WTC11 (cell line): ENCODE results near the gene EIF3K. TPM values are rescaled to one million over a fixed set of nuclear protein-coding genes. Genes with fewer than 3 reads are reported as not detected.

Experiments used
- ATAC-seq: fragments of 200-7000 bp; cut with Tn5 transposase; 2 replicates; pipeline ENCODE4 v1.10.0; 2021; ENCODE audit warnings: mild to moderate bottlenecking, moderate library complexity
- CTCF ChIA-PET: fragments of 300-600 bp; sonication (Branson Sonifier 250); formaldehyde crosslinking; loops from one replicate; lab custom pipeline; 2021; ENCODE audit warnings: antibody characterized with exemption; lab: Charles Lee
- POLR2A ChIA-PET: fragments of 350-600 bp; sonication (Branson Sonifier 250); formaldehyde crosslinking; loops from one replicate; lab custom pipeline; 2021; ENCODE audit warnings: antibody characterized with exemption; lab: Charles Lee
- DNase-seq: peaks from one replicate; pipeline ENCODE4 v3.0.0; 2021; ENCODE audit warnings: low spot score
- H3K27ac Mint-ChIP-seq: 2 replicates; pipeline ENCODE4 v1.8.0; 2021; ENCODE audit warnings: mixed read lengths
- H3K27me3 Mint-ChIP-seq: 2 replicates; pipeline ENCODE4 v1.8.0; 2021; ENCODE audit warnings: low read depth, mild to moderate bottlenecking, moderate library complexity, mixed read lengths
- H3K36me3 Mint-ChIP-seq: 2 replicates; pipeline ENCODE4 v1.8.0; 2021; ENCODE audit warnings: mixed read lengths
- H3K4me1 Mint-ChIP-seq: 2 replicates; pipeline ENCODE4 v1.8.0; 2022; ENCODE audit warnings: mixed read lengths
- H3K4me3 Mint-ChIP-seq: 2 replicates; pipeline ENCODE4 v1.8.0; 2021; ENCODE audit warnings: mild to moderate bottlenecking, moderate library complexity, mixed read lengths
- H3K9me3 Mint-ChIP-seq: 2 replicates; pipeline ENCODE4 v1.8.0; 2021; ENCODE audit warnings: mixed read lengths
- CREB1 ChIP-seq: sonication (generic); formaldehyde crosslinking; IDR thresholded peaks from 2 replicates; pipeline ENCODE4 v1.8.0; 2023; ENCODE audit warnings: mild to moderate bottlenecking, missing genetic modification reagents
- E2F1 ChIP-seq: sonication (generic); formaldehyde crosslinking; IDR thresholded peaks from 2 replicates; pipeline ENCODE4 v1.8.0; 2022; ENCODE audit warnings: mild to moderate bottlenecking, missing genetic modification reagents
- GABPB1 ChIP-seq: sonication (generic); formaldehyde crosslinking; IDR thresholded peaks from 2 replicates; pipeline ENCODE4 v1.8.1; 2023; ENCODE audit warnings: mild to moderate bottlenecking, missing genetic modification reagents
- HMGXB4 ChIP-seq: sonication (generic); formaldehyde crosslinking; IDR thresholded peaks from 2 replicates; pipeline ENCODE4 v1.8.1; 2023; ENCODE audit warnings: mild to moderate bottlenecking, moderate library complexity, missing genetic modification reagents
- IRF1 ChIP-seq: sonication (generic); formaldehyde crosslinking; IDR thresholded peaks from 2 replicates; pipeline ENCODE4 v1.8.0; 2023; ENCODE audit warnings: missing genetic modification reagents
- NFE2L1 ChIP-seq: sonication (generic); formaldehyde crosslinking; IDR thresholded peaks from 2 replicates; pipeline ENCODE4 v1.8.1; 2023; ENCODE audit warnings: missing genetic modification reagents
- NR3C1 ChIP-seq: sonication (generic); formaldehyde crosslinking; conservative IDR thresholded peaks from 2 replicates; pipeline ENCODE4 v1.8.1; 2023; ENCODE audit warnings: low read depth, mild to moderate bottlenecking, missing genetic modification reagents
- TEAD1 ChIP-seq: sonication (generic); formaldehyde crosslinking; IDR thresholded peaks from 2 replicates; pipeline ENCODE4 v1.8.0; 2022; ENCODE audit warnings: mild to moderate bottlenecking, missing genetic modification reagents
- ZNF121 ChIP-seq: sonication (generic); formaldehyde crosslinking; IDR thresholded peaks from 2 replicates; pipeline ENCODE4 v1.8.0; 2023; ENCODE audit warnings: missing genetic modification reagents
- ZNF317 ChIP-seq: sonication (generic); formaldehyde crosslinking; IDR thresholded peaks from 2 replicates; pipeline ENCODE4 v1.8.1; 2023; ENCODE audit warnings: low read depth, mild to moderate bottlenecking, moderate library complexity, missing genetic modification reagents, borderline replicate concordance
- ZNF416 ChIP-seq: fragments of 250-450 bp; sonication (Bioruptor Pico); IDR thresholded peaks from 2 replicates; pipeline ENCODE4 v1.9.0; 2021; ENCODE audit warnings: mild to moderate bottlenecking, inconsistent platforms
- ZNF423 ChIP-seq: fragments of 250-450 bp; sonication (Bioruptor Pico); IDR thresholded peaks from 2 replicates; pipeline ENCODE4 v2.1.2; 2022; ENCODE audit warnings: mild to moderate bottlenecking, moderate library complexity
- total RNA-seq: library from RNA; stranded (reverse); gene quantifications from 3 replicates; pipeline ENCODE4 v1.2.3, GENCODE V29; 2021
- TF ChIP-seq, protein P1 (sequence below): fragments of 250-450 bp; sonication (Bioruptor Pico); IDR thresholded peaks from 2 replicates; pipeline ENCODE4 v1.9.0; 2021; ENCODE audit warnings: mild to moderate bottlenecking, borderline replicate concordance
- TF ChIP-seq, protein P2 (sequence below): sonication (generic); formaldehyde crosslinking; IDR thresholded peaks from 2 replicates; pipeline ENCODE4 v1.8.0; 2022; ENCODE audit warnings: mild to moderate bottlenecking, missing genetic modification reagents
- TF ChIP-seq, protein P3 (sequence below): fragments of 250-450 bp; sonication (Bioruptor Pico); IDR thresholded peaks from 2 replicates; pipeline ENCODE4 v2.1.2; 2022; ENCODE audit warnings: mild to moderate bottlenecking, moderate library complexity

The EIF3K gene
- total RNA-seq, 1 experiment from 2014 or later: 416 TPM

DNA sequence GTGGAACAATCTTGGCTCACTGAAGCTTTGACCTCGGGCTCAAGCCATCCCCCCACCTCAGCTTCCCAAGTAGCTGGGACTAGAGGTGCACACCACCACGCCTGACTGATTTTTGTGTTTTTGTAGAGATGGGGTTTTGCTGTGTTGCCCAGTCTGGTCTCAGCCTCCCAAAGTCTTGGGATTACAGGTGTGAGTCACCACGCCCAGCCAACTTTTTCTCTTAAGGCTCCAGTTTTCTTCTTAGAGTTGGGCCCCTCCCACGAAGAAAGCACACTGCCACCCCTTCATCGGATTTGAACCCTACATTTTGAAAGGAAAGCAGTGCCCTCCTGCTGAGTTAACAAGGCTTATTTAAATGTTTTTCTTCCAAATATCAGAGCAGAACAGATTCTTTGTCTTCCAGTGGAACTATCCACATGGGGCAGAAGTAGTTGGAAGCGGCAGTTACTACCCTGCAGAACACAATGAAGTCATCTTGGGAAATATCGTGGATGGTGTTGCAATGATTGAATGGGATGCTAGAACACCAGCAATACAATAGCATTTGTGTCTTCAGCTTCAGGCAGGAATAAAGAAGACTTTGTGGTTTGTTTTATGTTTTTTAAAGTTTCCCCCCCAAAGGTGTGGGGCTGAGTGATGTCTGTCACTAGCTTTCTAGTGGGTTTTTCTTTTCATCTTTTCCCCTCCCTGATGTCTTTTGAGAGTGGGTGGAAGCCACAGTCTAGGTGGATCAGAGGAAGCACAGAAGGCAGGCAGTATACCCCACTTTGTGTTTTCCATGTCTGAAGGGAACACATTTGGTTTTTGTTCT, 37.4 kb downstream of the EIF3K start (continued):
- TF ChIP-seq IRF1 (CRISPR knock-in tag) (no peak), ZNF121 (peak; percentile 71; the same call in 1 of the 2 replicates), E2F1 (CRISPR knock-in tag) (no peak), GABPB1 (CRISPR knock-in tag) (0 out of 2 replicates have a peak, but pooled peaks have one; percentile 27)

- ATAC-seq (no peak; the same call in 1 of the 2 replicates), DNase-seq (no peak)
- ChIA-PET CTCF (interaction anchor here (0.5 to 2.2 kb wide), 3 partner anchors 20 to 523 kb away, joined by 3 to 8 read pairs (median 6); no protein-coding TSS in a partner anchor), POLR2A (interaction anchor here (0.7 to 0.8 kb wide), 2 partner anchors 11 to 381 kb away, joined by 3 to 5 read pairs; no protein-coding TSS in a partner anchor)
- Mint-ChIP-seq H3K4me1 (peaks cover 96% of the 10 kb centered on the region), H3K27me3 (no peaks in the 10 kb centered on the region), H3K27ac (peak overlapping the region; percentile 93), H3K9me3 (no peaks in the 10 kb centered on the region), H3K4me3 (peak overlapping the region; percentile 16; the same call in 1 of the 2 replicates), H3K36me3 (peaks cover 17% of the 10 kb centered on the region)
- TF ChIP-seq ZNF423 (CRISPR knock-in tag) (no peak), ZNF416 (CRISPR knock-in tag) (no peak), NR3C1 (CRISPR knock-in tag) (no peak), ZNF317 (CRISPR knock-in tag) (no peak), TEAD1 (CRISPR knock-in tag) (no peak), CREB1 (CRISPR knock-in tag) (no peak), ZNF121 (no peak), IRF1 (CRISPR knock-in tag) (no peak), HMGXB4 (CRISPR knock-in tag) (no peak), NFE2L1 (CRISPR knock-in tag) (no peak)
- TF ChIP-seq, protein P1, sequence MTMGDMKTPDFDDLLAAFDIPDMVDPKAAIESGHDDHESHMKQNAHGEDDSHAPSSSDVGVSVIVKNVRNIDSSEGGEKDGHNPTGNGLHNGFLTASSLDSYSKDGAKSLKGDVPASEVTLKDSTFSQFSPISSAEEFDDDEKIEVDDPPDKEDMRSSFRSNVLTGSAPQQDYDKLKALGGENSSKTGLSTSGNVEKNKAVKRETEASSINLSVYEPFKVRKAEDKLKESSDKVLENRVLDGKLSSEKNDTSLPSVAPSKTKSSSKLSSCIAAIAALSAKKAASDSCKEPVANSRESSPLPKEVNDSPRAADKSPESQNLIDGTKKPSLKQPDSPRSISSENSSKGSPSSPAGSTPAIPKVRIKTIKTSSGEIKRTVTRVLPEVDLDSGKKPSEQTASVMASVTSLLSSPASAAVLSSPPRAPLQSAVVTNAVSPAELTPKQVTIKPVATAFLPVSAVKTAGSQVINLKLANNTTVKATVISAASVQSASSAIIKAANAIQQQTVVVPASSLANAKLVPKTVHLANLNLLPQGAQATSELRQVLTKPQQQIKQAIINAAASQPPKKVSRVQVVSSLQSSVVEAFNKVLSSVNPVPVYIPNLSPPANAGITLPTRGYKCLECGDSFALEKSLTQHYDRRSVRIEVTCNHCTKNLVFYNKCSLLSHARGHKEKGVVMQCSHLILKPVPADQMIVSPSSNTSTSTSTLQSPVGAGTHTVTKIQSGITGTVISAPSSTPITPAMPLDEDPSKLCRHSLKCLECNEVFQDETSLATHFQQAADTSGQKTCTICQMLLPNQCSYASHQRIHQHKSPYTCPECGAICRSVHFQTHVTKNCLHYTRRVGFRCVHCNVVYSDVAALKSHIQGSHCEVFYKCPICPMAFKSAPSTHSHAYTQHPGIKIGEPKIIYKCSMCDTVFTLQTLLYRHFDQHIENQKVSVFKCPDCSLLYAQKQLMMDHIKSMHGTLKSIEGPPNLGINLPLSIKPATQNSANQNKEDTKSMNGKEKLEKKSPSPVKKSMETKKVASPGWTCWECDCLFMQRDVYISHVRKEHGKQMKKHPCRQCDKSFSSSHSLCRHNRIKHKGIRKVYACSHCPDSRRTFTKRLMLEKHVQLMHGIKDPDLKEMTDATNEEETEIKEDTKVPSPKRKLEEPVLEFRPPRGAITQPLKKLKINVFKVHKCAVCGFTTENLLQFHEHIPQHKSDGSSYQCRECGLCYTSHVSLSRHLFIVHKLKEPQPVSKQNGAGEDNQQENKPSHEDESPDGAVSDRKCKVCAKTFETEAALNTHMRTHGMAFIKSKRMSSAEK (CRISPR knock-in tag): no peak
- TF ChIP-seq, protein P2, sequence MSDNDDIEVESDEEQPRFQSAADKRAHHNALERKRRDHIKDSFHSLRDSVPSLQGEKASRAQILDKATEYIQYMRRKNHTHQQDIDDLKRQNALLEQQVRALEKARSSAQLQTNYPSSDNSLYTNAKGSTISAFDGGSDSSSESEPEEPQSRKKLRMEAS (CRISPR knock-in tag): no peak
- TF ChIP-seq, protein P3, sequence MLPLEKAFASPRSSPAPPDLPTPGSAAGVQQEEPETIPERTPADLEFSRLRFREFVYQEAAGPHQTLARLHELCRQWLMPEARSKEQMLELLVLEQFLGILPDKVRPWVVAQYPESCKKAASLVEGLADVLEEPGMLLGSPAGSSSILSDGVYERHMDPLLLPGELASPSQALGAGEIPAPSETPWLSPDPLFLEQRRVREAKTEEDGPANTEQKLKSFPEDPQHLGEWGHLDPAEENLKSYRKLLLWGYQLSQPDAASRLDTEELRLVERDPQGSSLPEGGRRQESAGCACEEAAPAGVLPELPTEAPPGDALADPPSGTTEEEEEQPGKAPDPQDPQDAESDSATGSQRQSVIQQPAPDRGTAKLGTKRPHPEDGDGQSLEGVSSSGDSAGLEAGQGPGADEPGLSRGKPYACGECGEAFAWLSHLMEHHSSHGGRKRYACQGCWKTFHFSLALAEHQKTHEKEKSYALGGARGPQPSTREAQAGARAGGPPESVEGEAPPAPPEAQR: no peak
Observed at GRCh38 chr19:38657633-38658222, 38.7 kb downstream of the EIF3K start.
